ENCODE data around the gene EFNB3.

Gene EFNB3

DNA sequence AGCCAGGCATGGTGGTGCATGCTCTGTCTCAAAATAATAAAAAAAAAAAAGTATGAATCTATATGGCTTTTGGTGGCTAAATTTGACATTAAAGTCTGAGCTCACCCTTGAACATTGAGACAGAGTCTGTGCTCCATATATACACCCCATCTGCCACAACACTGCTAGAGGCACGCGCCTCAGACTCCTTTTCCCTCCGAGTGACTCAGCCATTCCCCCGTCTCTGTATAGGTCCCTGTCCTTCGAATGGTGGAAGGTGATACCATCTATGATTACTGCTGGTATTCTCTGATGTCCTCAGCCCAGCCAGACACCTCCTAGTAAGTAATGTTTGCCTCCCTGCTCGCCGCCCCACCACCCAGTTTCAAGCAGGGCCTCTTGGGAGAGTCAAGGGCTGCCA lies 4.5 kb upstream of the EFNB3 start:
- DNase-seq (ENCODE audit: low read depth in 1 of 2, low spot score in 1 of 2): no peak

DNA sequence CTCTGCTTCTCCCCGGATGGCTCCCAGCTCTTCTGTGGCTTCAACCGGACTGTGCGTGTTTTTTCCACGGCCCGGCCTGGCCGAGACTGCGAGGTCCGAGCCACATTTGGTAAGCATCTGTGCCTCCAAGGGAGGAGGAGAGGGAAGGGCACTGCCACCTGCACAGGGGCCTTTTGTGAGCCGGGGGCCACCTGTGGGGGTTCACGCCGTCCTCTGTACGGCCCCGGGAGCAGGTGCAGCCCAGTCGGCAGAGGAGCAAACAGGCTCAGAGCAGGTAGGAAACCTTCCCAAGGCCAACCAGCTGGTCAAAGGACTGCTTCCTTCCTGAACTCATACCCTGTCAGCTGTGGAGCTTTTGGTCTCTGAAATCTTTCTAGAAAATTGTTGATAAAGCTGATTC lies 3.3 kb upstream of the EFNB3 start:
- no peak for DNase-seq (ENCODE audit: low read depth in 1 of 2, low spot score in 1 of 2)

- no peak for DNase-seq (ENCODE audit: low read depth in 1 of 2, low spot score in 1 of 2)
Measured at GRCh38 chr17:7702776-7703175, 2.2 kb upstream of the EFNB3 start.

DNA sequence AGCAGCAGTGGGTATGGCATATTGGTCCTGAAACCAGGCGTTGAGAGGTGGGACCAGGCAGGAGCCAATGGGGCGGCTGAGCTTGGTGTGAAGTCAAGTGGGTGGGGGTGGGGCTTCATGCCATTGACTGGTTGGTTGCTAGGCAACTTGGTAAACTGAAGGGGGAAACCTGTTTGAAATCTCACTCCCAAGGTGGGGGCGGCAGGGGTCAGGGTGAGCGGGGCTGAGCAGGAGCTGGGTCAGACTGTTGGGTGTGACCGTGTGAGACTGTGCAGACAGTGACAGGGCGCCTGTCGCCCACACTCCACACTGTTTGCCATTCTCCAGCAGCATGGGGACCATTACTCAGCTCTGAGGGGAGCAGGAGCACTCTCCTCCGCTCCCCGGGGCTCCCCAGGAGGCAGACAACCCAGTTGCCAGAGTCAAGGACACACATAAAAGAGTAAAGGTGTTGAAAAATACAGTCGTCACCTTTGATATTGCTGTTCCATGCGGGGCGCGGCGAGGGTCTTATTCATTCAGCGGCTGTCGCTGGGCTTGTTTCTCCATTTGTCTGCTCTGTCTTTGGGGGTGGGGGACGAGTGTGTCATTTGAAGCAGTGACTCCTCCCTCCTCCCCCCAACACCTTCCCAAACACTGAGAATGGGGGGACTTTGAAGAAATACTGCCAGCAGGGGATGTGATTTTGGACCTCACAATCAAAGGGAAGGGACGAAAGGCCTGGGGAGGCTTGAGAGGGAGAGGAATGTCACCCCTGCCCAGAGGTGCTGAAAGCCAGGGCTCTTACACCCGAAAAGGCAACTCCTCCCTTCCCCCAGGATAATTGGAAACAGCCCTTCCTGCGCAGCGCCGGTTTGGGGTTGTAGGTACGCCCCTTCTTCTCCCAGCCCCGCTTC lies 1.2 kb upstream of the EFNB3 start:
- no peak for DNase-seq (ENCODE audit: low read depth in 1 of 2, low spot score in 1 of 2)

DNA sequence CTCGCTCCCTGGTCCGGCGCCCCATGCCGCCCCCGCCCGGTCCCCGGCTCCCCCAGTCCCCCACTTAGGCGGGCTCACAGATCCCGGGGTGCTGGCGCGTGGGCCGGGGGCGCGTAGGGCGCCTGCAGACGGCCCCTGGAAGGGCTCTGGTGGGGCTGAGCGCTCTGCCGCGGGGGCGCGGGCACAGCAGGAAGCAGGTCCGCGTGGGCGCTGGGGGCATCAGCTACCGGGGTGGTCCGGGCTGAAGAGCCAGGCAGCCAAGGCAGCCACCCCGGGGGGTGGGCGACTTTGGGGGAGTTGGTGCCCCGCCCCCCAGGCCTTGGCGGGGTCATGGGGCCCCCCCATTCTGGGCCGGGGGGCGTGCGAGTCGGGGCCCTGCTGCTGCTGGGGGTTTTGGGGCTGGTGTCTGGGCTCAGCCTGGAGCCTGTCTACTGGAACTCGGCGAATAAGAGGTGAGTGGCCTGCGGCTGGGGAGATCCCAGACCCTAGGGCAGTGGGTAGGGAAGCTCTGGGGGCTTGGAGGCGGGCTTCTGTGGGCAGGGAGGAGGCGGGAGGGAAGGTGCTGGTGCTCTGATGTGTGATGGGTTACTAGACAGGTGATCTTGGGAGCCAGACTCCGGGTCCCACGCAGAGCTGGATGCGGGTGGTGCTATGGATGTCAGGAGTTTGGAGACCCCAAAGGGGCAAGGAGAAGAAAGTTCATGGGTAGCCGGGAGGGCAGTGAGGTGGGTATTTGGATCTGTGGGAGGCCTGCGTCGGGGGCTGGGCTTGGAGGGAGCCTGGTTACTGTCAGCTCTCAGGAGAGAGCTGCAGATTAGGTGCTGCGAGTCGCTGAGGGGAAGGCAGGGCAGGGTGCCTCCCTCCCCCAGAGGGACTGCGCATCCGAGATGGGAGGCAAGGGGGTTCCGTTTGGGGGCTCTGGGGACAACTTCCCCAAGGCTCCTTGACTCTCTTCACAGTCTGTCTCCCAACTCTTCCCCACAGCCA lies 560 bp downstream of the EFNB3 start:
- DNase-seq (ENCODE audit: low read depth in 1 of 2, low spot score in 1 of 2): no peak

DNA sequence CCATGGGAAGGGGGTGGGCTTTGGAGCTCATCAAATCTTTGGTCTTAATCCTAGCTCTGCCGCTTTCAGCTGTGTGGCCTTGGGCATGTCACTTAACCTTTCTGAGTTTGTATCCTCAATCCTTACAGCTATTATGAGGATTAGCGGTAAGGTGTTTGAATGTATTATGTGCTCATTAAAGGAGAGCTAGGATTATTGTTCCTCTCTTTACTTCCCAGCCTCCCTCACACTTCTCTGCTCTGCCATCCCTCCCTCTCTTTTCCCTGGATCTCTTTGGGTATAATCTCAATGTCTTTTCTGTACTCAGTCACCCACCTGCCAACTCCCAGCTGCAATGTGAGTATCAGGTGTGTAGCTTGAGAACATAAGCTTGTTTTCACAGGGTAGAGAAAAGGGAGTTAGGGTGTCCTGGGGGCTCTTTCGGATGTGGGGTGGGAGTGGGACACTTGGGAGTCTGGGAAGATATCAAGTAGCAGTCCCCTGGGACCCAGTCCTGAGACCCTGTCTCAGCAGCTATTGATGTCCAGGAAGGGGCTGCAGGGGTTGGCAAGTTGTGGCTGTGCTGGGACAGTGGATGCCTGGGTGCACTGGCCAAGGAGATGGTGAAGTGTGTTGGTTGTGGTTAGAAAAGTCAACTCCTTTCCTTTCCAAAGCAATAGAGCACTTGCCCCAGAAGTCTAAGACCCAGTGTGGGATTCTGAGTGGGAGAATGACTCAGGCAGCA lies 1.8 kb downstream of the EFNB3 start:
- DNase-seq (ENCODE audit: low read depth in 1 of 2, low spot score in 1 of 2): no peak

- DNase-seq (ENCODE audit: low read depth in 1 of 2, low spot score in 1 of 2): no peak
Measured at GRCh38 chr17:7707446-7707845, 2.4 kb downstream of the EFNB3 start.

- DNase-seq (ENCODE audit: low read depth in 1 of 2, low spot score in 1 of 2): no peak
Measured at GRCh38 chr17:7707858-7708750, 3.1 kb downstream of the EFNB3 start.

DNA sequence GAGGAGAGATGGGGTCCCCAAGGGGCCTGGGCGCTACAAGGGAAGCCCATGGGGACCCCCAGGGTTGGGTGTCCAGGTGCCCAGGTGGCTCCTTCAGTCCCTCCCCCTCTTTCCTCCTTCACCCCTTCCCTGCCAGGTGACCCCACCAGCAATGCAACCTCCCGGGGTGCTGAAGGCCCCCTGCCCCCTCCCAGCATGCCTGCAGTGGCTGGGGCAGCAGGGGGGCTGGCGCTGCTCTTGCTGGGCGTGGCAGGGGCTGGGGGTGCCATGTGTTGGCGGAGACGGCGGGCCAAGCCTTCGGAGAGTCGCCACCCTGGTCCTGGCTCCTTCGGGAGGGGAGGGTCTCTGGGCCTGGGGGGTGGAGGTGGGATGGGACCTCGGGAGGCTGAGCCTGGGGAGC lies 4.0 kb downstream of the EFNB3 start:
- no peak for DNase-seq (ENCODE audit: low read depth in 1 of 2, low spot score in 1 of 2)

GRCh38 chr17:7710301-7710700 lies 5.3 kb downstream of the EFNB3 start:
- DNase-seq (ENCODE audit: low read depth in 1 of 2, low spot score in 1 of 2): no peak

DNA sequence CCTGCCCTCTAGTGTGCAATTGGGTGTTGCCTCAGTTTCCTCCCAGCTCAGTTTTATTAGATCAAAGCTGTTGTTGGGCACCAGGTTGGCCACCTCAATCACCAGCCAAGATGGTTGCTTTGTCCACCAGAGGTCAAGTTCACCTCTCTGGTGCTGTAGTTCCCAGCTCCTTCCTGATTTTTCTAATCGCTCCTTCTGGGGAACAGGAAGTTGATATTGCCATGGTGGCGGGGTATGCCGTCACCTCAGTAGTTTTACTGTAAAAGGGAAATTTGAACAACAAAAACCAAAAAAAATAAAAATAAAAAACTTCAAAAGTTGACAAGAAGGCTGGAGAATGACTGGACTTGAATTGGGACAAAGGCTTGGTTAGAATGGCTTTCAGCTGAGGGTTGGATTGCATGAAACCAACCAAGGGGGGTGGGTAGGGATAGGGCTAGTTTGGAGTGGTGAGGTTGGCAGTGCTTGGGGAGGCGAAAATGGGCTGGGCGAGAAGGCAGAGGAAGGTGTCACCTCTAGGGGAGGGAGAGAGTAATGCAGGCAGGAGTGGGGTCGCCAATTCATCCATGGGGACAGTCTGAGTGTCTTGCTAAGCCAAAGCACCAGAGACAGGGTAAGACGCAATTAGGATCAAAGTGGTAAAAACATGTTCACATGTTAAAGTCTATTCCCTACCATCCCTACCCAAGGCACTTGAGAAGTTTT lies 6.2 kb downstream of the EFNB3 start:
- no peak for DNase-seq (ENCODE audit: low read depth in 1 of 2, low spot score in 1 of 2)

GRCh38 chr17:7712111-7712771 lies 7.2 kb downstream of the EFNB3 start:
- DNase-seq (ENCODE audit: low read depth in 1 of 2, low spot score in 1 of 2): no peak

DNA sequence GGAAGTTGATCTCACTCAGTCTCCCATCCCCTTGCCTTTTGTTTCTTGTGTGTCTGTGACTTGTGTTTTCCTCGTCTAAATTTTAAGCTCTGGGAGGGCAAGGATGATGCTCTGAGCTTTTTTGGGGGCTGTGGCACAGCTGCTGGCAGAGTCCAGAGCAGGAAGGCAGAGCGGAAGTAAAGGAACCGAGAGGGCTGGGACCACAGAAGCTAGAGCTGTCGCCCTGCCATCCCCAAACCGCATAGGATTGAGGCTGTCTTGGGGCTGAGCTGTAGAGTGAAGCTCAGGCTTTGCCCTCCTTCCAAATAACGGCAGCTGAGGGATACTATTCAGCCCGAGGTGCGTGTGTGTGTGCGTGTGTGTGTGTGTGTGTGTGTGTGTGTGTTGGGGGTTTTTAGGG lies 8.8 kb downstream of the EFNB3 start:
- DNase-seq (ENCODE audit: low read depth in 1 of 2, low spot score in 1 of 2): no peak

DNA sequence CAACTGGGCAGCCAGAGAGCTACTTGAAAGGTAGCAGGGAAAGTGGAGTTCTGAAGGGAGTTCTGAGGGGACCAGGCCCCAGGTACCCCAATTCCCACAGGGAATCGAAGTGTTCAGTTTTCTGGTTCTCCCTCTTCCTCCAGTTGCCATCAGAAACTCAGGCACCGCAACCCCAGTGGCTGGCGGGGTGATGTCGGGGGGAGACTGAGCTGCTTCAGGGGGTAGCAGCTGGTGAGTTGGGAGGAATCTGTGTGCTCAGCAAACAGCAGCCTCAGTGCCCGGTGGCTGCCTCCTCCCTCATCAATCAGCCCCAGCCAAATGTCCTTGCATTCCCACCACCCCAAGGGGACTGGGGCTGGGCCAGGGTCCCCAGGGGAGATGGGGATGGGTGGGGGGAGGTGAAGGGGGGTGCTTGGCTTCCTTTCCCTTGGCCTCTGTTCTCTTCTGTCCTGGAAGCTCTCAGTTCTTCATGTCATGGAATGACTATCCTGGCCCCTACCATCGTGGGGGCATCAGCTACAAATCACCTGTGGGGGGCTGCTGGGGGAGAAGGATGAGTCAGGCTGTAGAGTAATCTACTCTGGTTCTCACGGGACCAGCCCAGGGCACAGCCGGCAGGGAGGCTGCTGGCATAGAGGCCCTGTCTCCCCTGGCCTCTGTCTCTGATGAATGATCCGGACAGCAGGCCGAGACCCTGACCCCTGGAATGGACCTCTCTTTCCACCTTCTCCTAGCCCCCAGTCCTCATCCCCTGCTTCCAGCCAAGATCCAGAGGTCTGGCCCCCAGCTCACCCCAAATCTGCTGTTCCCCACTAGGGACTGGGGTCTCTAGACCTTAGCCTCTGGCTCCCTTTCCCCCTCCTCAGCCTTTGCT lies 10.0 kb downstream of the EFNB3 start:
- no peak for DNase-seq (ENCODE audit: low read depth in 1 of 2, low spot score in 1 of 2)

- DNase-seq (ENCODE audit: low read depth in 1 of 2, low spot score in 1 of 2): no peak
Measured at GRCh38 chr17:7715936-7716886, 11.2 kb downstream of the EFNB3 start.

GRCh38 chr17:7716901-7717755 lies 12.1 kb downstream of the EFNB3 start, which contains the start of gene DNAH2:
Gene DNAH2 (plus strand): TSS chr17:7717744. CDS start chr17:7719735, 1,991 bp downstream.
- DNase-seq (ENCODE audit: low read depth in 1 of 2, low spot score in 1 of 2): no peak

All from activated CD4-positive, alpha-beta T cell treated with anti-CD3 and anti-CD28 coated beads, Interleukin-2, amount 50 U/mL, for 24 hours (primary cell).